ENCODE results near the gene SH2D3C. TPM values are rescaled to one million over a fixed set of nuclear protein-coding genes. Genes with fewer than 3 reads are reported as not detected.

Gene SH2D3C
- total and polyA plus RNA-seq, 9 of the 15 experiments (the other 6 are each of a cell fraction or from before 2014, with no cell fraction given): 0.03 to 1.2 (median 0.22) TPM; not detected in 1

DNA sequence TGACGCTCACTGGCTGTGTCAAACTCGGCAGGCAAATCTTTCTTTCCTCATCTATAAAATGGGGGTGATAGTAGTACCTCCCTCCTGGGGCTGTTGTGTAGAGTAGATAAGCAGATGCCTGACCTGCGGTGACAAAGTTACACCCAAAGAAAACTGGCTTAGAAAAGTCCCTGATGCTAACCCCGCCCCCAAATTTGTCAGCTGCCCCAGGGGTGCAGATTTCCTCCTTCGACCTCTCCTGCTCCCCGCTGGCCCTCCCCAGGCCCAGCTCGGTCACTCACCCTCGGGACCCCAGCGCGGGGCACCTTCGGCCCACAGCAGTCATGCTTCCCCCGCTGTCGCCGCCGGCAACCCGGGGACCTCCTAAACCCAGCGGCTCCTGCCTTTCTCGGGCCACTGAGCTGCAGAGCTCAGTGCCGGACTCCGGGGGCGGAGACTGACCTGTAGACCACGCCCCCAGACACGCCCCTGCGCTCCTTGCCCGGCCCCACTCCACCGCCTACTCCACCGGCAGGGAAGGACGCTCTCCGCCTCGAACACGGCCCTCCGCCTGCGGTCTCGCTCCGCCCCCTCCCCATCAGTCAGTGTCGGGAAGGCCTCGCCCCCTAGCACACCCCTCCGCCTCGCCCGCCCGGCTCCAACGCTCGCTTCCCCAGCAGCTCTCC lies 7.4 kb downstream of the SH2D3C start (continued):
- TF ChIP-seq, protein P1, sequence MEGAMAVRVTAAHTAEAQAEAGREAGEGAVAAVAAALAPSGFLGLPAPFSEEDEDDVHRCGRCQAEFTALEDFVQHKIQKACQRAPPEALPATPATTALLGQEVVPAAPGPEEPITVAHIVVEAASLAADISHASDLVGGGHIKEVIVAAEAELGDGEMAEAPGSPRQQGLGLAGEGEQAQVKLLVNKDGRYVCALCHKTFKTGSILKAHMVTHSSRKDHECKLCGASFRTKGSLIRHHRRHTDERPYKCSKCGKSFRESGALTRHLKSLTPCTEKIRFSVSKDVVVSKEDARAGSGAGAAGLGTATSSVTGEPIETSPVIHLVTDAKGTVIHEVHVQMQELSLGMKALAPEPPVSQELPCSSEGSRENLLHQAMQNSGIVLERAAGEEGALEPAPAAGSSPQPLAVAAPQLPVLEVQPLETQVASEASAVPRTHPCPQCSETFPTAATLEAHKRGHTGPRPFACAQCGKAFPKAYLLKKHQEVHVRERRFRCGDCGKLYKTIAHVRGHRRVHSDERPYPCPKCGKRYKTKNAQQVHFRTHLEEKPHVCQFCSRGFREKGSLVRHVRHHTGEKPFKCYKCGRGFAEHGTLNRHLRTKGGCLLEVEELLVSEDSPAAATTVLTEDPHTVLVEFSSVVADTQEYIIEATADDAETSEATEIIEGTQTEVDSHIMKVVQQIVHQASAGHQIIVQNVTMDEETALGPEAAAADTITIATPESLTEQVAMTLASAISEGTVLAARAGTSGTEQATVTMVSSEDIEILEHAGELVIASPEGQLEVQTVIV (CRISPR knock-in tag; IDR thresholded peaks at IDR 0.05; ENCODE audit: borderline replicate concordance): no peak
- TF ChIP-seq ARID1B (IDR thresholded peaks at IDR 0.05) (peak; percentile 77), RNF2 (IDR thresholded peaks at IDR 0.05) (no peak), ZC3H11A (IDR thresholded peaks at IDR 0.05; ENCODE audit: low read depth, low read length) (no peak), ZNF431 (CRISPR knock-in tag; IDR thresholded peaks at IDR 0.05) (no peak), E2F3 (CRISPR knock-in tag; IDR thresholded peaks at IDR 0.05) (no peak), ETV6 (IDR thresholded peaks at IDR 0.05; ENCODE audit: borderline replicate concordance in 1 of 2, low read depth in 2 of 2, low read length in 1 of 2) (no peak), ETV6 (CRISPR knock-in tag; IDR thresholded peaks at IDR 0.05; ENCODE audit: borderline replicate concordance) (no peak), GTF2A2 (tag; IDR thresholded peaks at IDR 0.05) (no peak), MAFG (tag; conservative IDR thresholded peaks at IDR 0.05) (no peak), SMAD3 (CRISPR knock-in tag; conservative IDR thresholded peaks at IDR 0.05) (no peak), ZNF408 (CRISPR knock-in tag; IDR thresholded peaks at IDR 0.05; ENCODE audit: low read depth) (no peak), DPF2 (IDR thresholded peaks at IDR 0.05) (peak; percentile 38), FIP1L1 (IDR thresholded peaks at IDR 0.05; ENCODE audit: low read depth, low read length, poor library complexity, severe bottlenecking) (peak; percentile 47), ZNF586 (CRISPR knock-in tag; conservative IDR thresholded peaks at IDR 0.05) (no peak), CBFA2T3 (IDR thresholded peaks at IDR 0.05) (peak; percentile 70), BHLHE40 (IDR thresholded peaks at IDR 0.05; ENCODE audit: low read length) (no peak), CBFA2T2 (conservative IDR thresholded peaks at IDR 0.05) (peak; percentile 54; the same call in 1 of the 2 replicates), HDAC2 (IDR thresholded peaks at IDR 0.05) (0 out of 2 replicates have a peak, but pooled peaks have one; percentile 45)
- TF ChIP-seq, protein P2, sequence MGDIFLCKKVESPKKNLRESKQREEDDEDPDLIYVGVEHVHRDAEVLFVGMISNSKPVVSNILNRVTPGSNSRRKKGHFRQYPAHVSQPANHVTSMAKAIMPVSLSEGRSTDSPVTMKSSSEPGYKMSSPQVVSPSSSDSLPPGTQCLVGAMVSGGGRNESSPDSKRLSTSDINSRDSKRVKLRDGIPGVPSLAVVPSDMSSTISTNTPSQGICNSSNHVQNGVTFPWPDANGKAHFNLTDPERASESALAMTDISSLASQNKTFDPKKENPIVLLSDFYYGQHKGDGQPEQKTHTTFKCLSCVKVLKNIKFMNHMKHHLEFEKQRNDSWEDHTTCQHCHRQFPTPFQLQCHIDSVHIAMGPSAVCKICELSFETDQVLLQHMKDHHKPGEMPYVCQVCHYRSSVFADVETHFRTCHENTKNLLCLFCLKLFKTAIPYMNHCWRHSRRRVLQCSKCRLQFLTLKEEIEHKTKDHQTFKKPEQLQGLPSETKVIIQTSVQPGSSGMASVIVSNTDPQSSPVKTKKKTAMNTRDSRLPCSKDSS (IDR thresholded peaks at IDR 0.05; ENCODE audit: low read depth, partially characterized antibody): no peak
- TF ChIP-seq, protein P3, sequence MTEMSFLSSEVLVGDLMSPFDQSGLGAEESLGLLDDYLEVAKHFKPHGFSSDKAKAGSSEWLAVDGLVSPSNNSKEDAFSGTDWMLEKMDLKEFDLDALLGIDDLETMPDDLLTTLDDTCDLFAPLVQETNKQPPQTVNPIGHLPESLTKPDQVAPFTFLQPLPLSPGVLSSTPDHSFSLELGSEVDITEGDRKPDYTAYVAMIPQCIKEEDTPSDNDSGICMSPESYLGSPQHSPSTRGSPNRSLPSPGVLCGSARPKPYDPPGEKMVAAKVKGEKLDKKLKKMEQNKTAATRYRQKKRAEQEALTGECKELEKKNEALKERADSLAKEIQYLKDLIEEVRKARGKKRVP (CRISPR knock-in tag; IDR thresholded peaks at IDR 0.05): no peak
- TF ChIP-seq, protein P4, sequence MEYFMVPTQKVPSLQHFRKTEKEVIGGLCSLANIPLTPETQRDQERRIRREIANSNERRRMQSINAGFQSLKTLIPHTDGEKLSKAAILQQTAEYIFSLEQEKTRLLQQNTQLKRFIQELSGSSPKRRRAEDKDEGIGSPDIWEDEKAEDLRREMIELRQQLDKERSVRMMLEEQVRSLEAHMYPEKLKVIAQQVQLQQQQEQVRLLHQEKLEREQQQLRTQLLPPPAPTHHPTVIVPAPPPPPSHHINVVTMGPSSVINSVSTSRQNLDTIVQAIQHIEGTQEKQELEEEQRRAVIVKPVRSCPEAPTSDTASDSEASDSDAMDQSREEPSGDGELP (CRISPR knock-in tag; IDR thresholded peaks at IDR 0.05; ENCODE audit: borderline replicate concordance): peak; percentile 82
- TF ChIP-seq, protein P5, sequence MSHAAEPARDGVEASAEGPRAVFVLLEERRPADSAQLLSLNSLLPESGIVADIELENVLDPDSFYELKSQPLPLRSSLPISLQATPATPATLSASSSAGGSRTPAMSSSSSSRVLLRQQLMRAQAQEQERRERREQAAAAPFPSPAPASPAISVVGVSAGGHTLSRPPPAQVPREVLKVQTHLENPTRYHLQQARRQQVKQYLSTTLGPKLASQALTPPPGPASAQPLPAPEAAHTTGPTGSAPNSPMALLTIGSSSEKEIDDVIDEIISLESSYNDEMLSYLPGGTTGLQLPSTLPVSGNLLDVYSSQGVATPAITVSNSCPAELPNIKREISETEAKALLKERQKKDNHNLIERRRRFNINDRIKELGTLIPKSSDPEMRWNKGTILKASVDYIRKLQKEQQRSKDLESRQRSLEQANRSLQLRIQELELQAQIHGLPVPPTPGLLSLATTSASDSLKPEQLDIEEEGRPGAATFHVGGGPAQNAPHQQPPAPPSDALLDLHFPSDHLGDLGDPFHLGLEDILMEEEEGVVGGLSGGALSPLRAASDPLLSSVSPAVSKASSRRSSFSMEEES (CRISPR knock-in tag; IDR thresholded peaks at IDR 0.05): no peak

All from K562 (cell line).